Body of pancreas (tissue), 4 donors: ENCODE results near the gene HNRNPA2B1. TPM values are rescaled to one million over a fixed set of nuclear protein-coding genes. Genes with fewer than 3 reads are reported as not detected.

ENCODE experiments used
- ATAC-seq: fragments of 150-250 bp; one replicate; pipeline ENCODE4 v1.9.1; 2016
- DNase-seq, 4 donors: peaks; one replicate each; pipeline ENCODE4 v3.0.0-alpha.2; 2019
- H3K27ac ChIP-seq, 4 donors: fragments of 200-600 bp; sonication (generic); 1 replicate in 3 of 4; 2 replicates in 1 of 4; pipeline versions ENCODE4 v1.5.1 to v1.6.1; 2016 to 2019; ENCODE audit warnings: mild to moderate bottlenecking in 1 of 4, mixed read lengths in 1 of 4, moderate library complexity in 1 of 4
- H3K27me3 ChIP-seq, 2 donors: fragments of 200-600 bp; sonication (generic); one replicate each; pipeline ENCODE4 v1.6.0; 2016; ENCODE audit warnings: mild to moderate bottlenecking in 1 of 2
- H3K36me3 ChIP-seq, 2 donors: fragments of 200-600 bp; sonication (generic); replicated peaks in 1 of 2; 2 replicates each; pipeline ENCODE4 v1.5.1; 2016; ENCODE audit warnings: low read depth in 2 of 2; ENCODE audit not compliant: insufficient read depth in 1 of 2
- H3K4me1 ChIP-seq: fragments of 200-600 bp; sonication (generic); one replicate; pipeline ENCODE4 v1.6.0; 2016
- H3K4me3 ChIP-seq, 2 donors: fragments of 200-600 bp; sonication (generic); 1 replicate in 1 of 2; 2 replicates in 1 of 2; pipeline ENCODE4 v1.5.1; 2016 to 2019
- H3K9me3 ChIP-seq, 3 donors: fragments of 200-600 bp; sonication (generic); 1 replicate in 2 of 3; 2 replicates in 1 of 3; pipeline ENCODE4 v1.5.1; 2016
- CTCF ChIP-seq, 7 experiments: fragments of 450-650 bp in 4 of 7; fragments of 200-600 bp in 3 of 7; sonication (generic) in 3 of 7; IDR thresholded peaks; one replicate each; pipeline ENCODE4 v1.5.1; 2016 to 2019; ENCODE audit warnings: antibody characterized with exemption in 7 of 7
- POLR2A ChIP-seq, 3 donors: fragments of 450-650 bp; IDR thresholded peaks; one replicate each; pipeline ENCODE4 v1.6.1; 2016; ENCODE audit warnings: antibody characterized with exemption in 3 of 3, mild to moderate bottlenecking in 2 of 3
- WGBS, 2 donors: methylation state at CpG; one replicate each; pipeline ENCODE4 v1.1.5; 2017; 5-methylcytosine and 5-hydroxymethylcytosine counted together
- intact Hi-C: fragments of 100-400 bp; cut with DNase I; formaldehyde crosslinking; loops from one replicate; pipeline ENCODE4 v1.15.1; 2023
- total RNA-seq, 2 donors: library from RNA; depleted of rRNA; stranded (reverse); fragments of >200 nt; gene quantifications; one replicate each; pipeline ENCODE4 v1.1.0, GENCODE V29; 2016

HNRNPA2B1 gene
- total RNA-seq, 2 donors from 2014 or later: 158 to 306 TPM

- intact Hi-C loops: no loop called here
- H3K27me3 ChIP-seq: no peaks in the 10 kb centered on the region
- peaks cover 34% of the 10 kb centered on the region for H3K4me1 ChIP-seq
- DNase-seq (peak; percentile 52 to 66 (median 58)), ATAC-seq (peak; percentile 4)
- H3K27ac ChIP-seq: peak overlapping the region; percentile 97 to 100 (median 99)
- no peaks in the 10 kb centered on the region for H3K9me3 ChIP-seq
- peak overlapping the region; percentile 76 to 90 for H3K4me3 ChIP-seq
- 1% methylated on average over 10 to 54 of the region's 68 CpGs for WGBS, 2 donors
- TF ChIP-seq CTCF (IDR thresholded peaks at IDR 0.05): no peak
- TF ChIP-seq POLR2A (IDR thresholded peaks at IDR 0.05): peak in 1 of 3 donors; percentile 1
- H3K36me3 ChIP-seq: peaks cover 0 to 2% of the 10 kb centered on the region in 2 donors
These were observed 1.8 kb upstream of the HNRNPA2B1 start for GRCh38 chr7:26202019-26202990.

- no peaks in the 10 kb centered on the region for H3K9me3 ChIP-seq
- H3K27me3 ChIP-seq: no peaks in the 10 kb centered on the region
- peaks cover 0 to 5% of the 10 kb centered on the region in 2 donors for H3K36me3 ChIP-seq
- ATAC-seq (peak; percentile 64), DNase-seq (peak; percentile 86 to 89 (median 88))
- peak within 1 kb of the TSS; percentile 99 to 100 (median 100) for H3K27ac ChIP-seq
- no peak for TF ChIP-seq CTCF (IDR thresholded peaks at IDR 0.05)
- TF ChIP-seq POLR2A (IDR thresholded peaks at IDR 0.05): peak; percentile 68 to 87 (median 80)
- WGBS, 2 donors: 0 to 1% methylated on average over 13 to 62 of the region's 86 CpGs
- intact Hi-C loops: no loop called here
- H3K4me1 ChIP-seq: peaks cover 43% of the 10 kb centered on the region
- H3K4me3 ChIP-seq: peak within 1 kb of the TSS; percentile 84 to 90
These were observed 887 bp upstream of the HNRNPA2B1 start, which contains the start of gene CBX3 for GRCh38 chr7:26201247-26202018. Gene CBX3, plus strand, starts transcription at chr7:26201745. Its CDS starts 1,254 bp downstream, at chr7:26202999.

- H3K4me1 ChIP-seq: peaks cover 47% of the 10 kb centered on the region
- peak; percentile 70 to 76 (median 72) for DNase-seq
These were observed 505 bp downstream of the HNRNPA2B1 start for GRCh38 chr7:26200038-26200443.

More at GRCh38 chr7:26200038-26200443, 505 bp downstream of the HNRNPA2B1 start:
- H3K4me3 ChIP-seq: peak overlapping the region; percentile 79 to 84
- H3K9me3 ChIP-seq: no peaks in the 10 kb centered on the region
- H3K27ac ChIP-seq: peak overlapping the region; percentile 99 to 100 (median 100)
- WGBS, 2 donors: 0% methylated on average over 25 to 29 of the region's 29 CpGs
- H3K27me3 ChIP-seq: no peaks in the 10 kb centered on the region
- H3K36me3 ChIP-seq: peaks cover 0 to 16% of the 10 kb centered on the region in 2 donors
- peak; percentile 20 for ATAC-seq
- intact Hi-C loops: no loop called here
- TF ChIP-seq CTCF (IDR thresholded peaks at IDR 0.05): no peak
- TF ChIP-seq POLR2A (IDR thresholded peaks at IDR 0.05): no peak
